Muscle of back (tissue), 11 donors: Measurements from ENCODE around the gene INPP4B. TPM values are rescaled to one million over a fixed set of nuclear protein-coding genes. Genes with fewer than 3 reads are reported as not detected.
A peak's percentile ranks its signal among the peaks of the same experiment; 100 is the strongest.

Experiments
- DNase-seq, 3 donors: peaks; one replicate each; pipeline versions ENCODE4 v3.0.0 to v3.0.0-alpha.2; 2013
- polyA plus RNA-seq, 10 donors: library from polyadenylated mRNA; unstranded; fragments of 120-200 nt; gene quantifications; one replicate each; pipeline ENCODE4 v1.2.1, GENCODE V29; 2013; ENCODE audit not compliant: insufficient read length in 10 of 10

INPP4B gene
- polyA plus RNA-seq, 10 donors = 24.9 to 49.1 (median 31.6) TPM

GRCh38 chr4:142581881-142582280, 264.2 kb downstream of the INPP4B start:
- DNase-seq = peak; percentile 14 to 52 (median 35)

- no peak for DNase-seq
Observed at GRCh38 chr4:142579443-142579842, 266.7 kb downstream of the INPP4B start.

- DNase-seq = no peak
Observed at GRCh38 chr4:142574306-142574705, 271.8 kb downstream of the INPP4B start.

GRCh38 chr4:142572071-142572470, 274.0 kb downstream of the INPP4B start:
- no peak for DNase-seq

- DNase-seq = peak in 2 of 3 donors; percentile 24 to 34
Observed at GRCh38 chr4:142567620-142568451, 278.3 kb downstream of the INPP4B start.

- no peak for DNase-seq
Observed at GRCh38 chr4:142567199-142567598, 278.9 kb downstream of the INPP4B start.

GRCh38 chr4:142566777-142567176, 279.3 kb downstream of the INPP4B start:
- no peak for DNase-seq

GRCh38 chr4:142566243-142566642, 279.9 kb downstream of the INPP4B start:
- DNase-seq = no peak

GRCh38 chr4:142565771-142566170, 280.3 kb downstream of the INPP4B start:
- no peak for DNase-seq

- DNase-seq = no peak
Observed at GRCh38 chr4:142563682-142564291, 282.3 kb downstream of the INPP4B start.

- DNase-seq = no peak
Observed at GRCh38 chr4:142559986-142560385, 286.1 kb downstream of the INPP4B start.

GRCh38 chr4:142558851-142559250, 287.2 kb downstream of the INPP4B start:
- peak; percentile 8 to 31 (median 21) for DNase-seq

GRCh38 chr4:142557239-142557801, 288.8 kb downstream of the INPP4B start:
- DNase-seq = no peak

- DNase-seq = no peak
Observed at GRCh38 chr4:142556570-142557238, 289.4 kb downstream of the INPP4B start.

GRCh38 chr4:142556048-142556447, 290.1 kb downstream of the INPP4B start:
- DNase-seq = no peak

GRCh38 chr4:142554412-142554811, 291.7 kb downstream of the INPP4B start:
- no peak for DNase-seq

GRCh38 chr4:142551517-142552305, 294.4 kb downstream of the INPP4B start:
- peak in 1 of 3 donors; percentile 4 for DNase-seq

GRCh38 chr4:142550965-142551364, 295.1 kb downstream of the INPP4B start:
- no peak for DNase-seq

GRCh38 chr4:142549726-142550463, 296.2 kb downstream of the INPP4B start:
- DNase-seq = peak in 1 of 3 donors; percentile 41

- DNase-seq = no peak
Observed at GRCh38 chr4:142549248-142549647, 296.9 kb downstream of the INPP4B start.

- DNase-seq = no peak
Observed at GRCh38 chr4:142548491-142548890, 297.6 kb downstream of the INPP4B start.
